ENCODE results near the gene MS4A8. TPM values are rescaled to one million over a fixed set of nuclear protein-coding genes. Genes with fewer than 3 reads are reported as not detected.

Gene MS4A8
- total and polyA plus RNA-seq, 2 of the 4 experiments (the other 2 are of a cell fraction): not detected

- Histone ChIP-seq H3K14ac (replicated peaks; ENCODE audit: low read depth, low read length) (no peak overlapping the region), H2AK9ac (replicated peaks; ENCODE audit: low read depth, low read length, poor library complexity) (no peak overlapping the region), H2AK5ac (ENCODE audit: low read depth, low read length) (no peak overlapping the region), H3K79me1 (ENCODE audit: low read depth in 1 of 2, low read length in 2 of 2) (no peaks in the 10 kb centered on the region), H3K4me3 (ENCODE audit: insufficient read depth, low read depth, low read length) (no peak overlapping the region), H3K23ac (ENCODE audit: low read depth, low read length) (no peak overlapping the region), H4K20me1 (ENCODE audit: insufficient read depth, low read length) (no peaks in the 10 kb centered on the region), H3K36me3 (ENCODE audit: control insufficient read depth, insufficient read depth, low read length) (no peaks in the 10 kb centered on the region), H3K9me3 (ENCODE audit: control insufficient read depth, insufficient read depth, low read length) (no peaks in the 10 kb centered on the region), H2BK120ac (ENCODE audit: low read depth, low read length) (no peak overlapping the region), H4K5ac (ENCODE audit: low read depth, low read length) (no peak overlapping the region), H3K18ac (ENCODE audit: low read depth, low read length) (no peak overlapping the region), H3K27me3 (ENCODE audit: control insufficient read depth, insufficient read depth, low read length) (peaks cover 12% of the 10 kb centered on the region), H4K91ac (ENCODE audit: insufficient read depth, low read depth, low read length) (no peak overlapping the region), H3K56ac (ENCODE audit: extremely low read depth, insufficient read depth, low read length) (no peak overlapping the region), H2AFZ (replicated peaks; ENCODE audit: low read length, poor library complexity) (no peak overlapping the region), H3K9me1 (ENCODE audit: insufficient read depth, low read length) (no peaks in the 10 kb centered on the region), H4K8ac (ENCODE audit: low read depth in 2 of 2, low read length in 2 of 2) (no peak overlapping the region), H3K27ac (ENCODE audit: insufficient read depth, low read length) (no peak overlapping the region), H3K4ac (ENCODE audit: low read depth, low read length) (no peak overlapping the region), H2BK20ac (ENCODE audit: low read depth, low read length) (no peak overlapping the region), H3K9ac (ENCODE audit: low read depth, low read length) (no peak overlapping the region), H2BK5ac (ENCODE audit: low read depth, low read length, poor library complexity, severe bottlenecking) (no peak overlapping the region), H2BK15ac (ENCODE audit: low read depth, low read length) (no peak overlapping the region), H3K4me2 (ENCODE audit: low read depth, low read length) (no peak overlapping the region), H3K4me1 (ENCODE audit: control insufficient read depth, insufficient read depth, low read length) (no peaks in the 10 kb centered on the region)
- in situ Hi-C loops (cut with MboI; ENCODE audit: low sequenced_read_pairs) (no loop called here), dilution Hi-C loops (cut with HindIII; ENCODE audit: low sequenced_read_pairs, unreplicated experiment) (no loop called here), intact Hi-C loops (cut with micrococcal nuclease) (no loop called here)
- no peak for TF ChIP-seq USF2 (IDR thresholded peaks at IDR 0.05; ENCODE audit: low read depth, low read length)
- no peak for TF ChIP-seq ELK1 (IDR thresholded peaks at IDR 0.05; ENCODE audit: borderline replicate concordance, low read depth, low read length)
- no peak for TF ChIP-seq RFX5 (IDR thresholded peaks at IDR 0.05; ENCODE audit: low read depth, low read length)
- no peak for TF ChIP-seq RAD21 (IDR thresholded peaks at IDR 0.05; ENCODE audit: low read length)
- TF ChIP-seq MAZ (IDR thresholded peaks at IDR 0.05; ENCODE audit: borderline replicate concordance, low read depth, low read length): no peak
- no peak for TF ChIP-seq POLR2A (IDR thresholded peaks at IDR 0.05; ENCODE audit: low read depth, low read length)
- no peak for TF ChIP-seq MXI1 (IDR thresholded peaks at IDR 0.05; ENCODE audit: borderline replicate concordance, low read depth, low read length)
- no peak for TF ChIP-seq RCOR1 (IDR thresholded peaks at IDR 0.05; ENCODE audit: insufficient replicate concordance, low read length)
- no peak for TF ChIP-seq BHLHE40 (IDR thresholded peaks at IDR 0.05; ENCODE audit: low read depth, low read length)
- no peak for TF ChIP-seq CTCF (conservative IDR thresholded peaks at IDR 0.05; ENCODE audit: low read depth, low read length)
- no peak for TF ChIP-seq FOS (IDR thresholded peaks at IDR 0.05; ENCODE audit: low read depth, low read length)
- no peak for TF ChIP-seq CHD1 (IDR thresholded peaks at IDR 0.05; ENCODE audit: low read depth, low read length)
- no peak for TF ChIP-seq SMC3 (IDR thresholded peaks at IDR 0.05; ENCODE audit: low read depth, low read length)
- TF ChIP-seq MAFK (IDR thresholded peaks at IDR 0.05; ENCODE audit: low read depth, low read length): no peak
- ChIA-PET POLR2A (ENCODE audit: unreplicated experiment) (no interaction called here), CTCF (interaction anchor here (1.5 kb wide), 1 partner anchor 11 kb away, joined by 4 read pairs; no protein-coding TSS in a partner anchor)
- ATAC-seq (ENCODE audit: low read depth): no peak
- no peak for DNase-seq
- no TSS peak for BruUV-seq (replicated peaks)
- no CpG with 5 or more reads among the region's 1 CpG for WGBS, 2 experiments (ENCODE audit: extremely low coverage in 2 of 2, insufficient read length in 1 of 2)
Observed at GRCh38 chr11:60764879-60765278, 65.5 kb downstream of the MS4A8 start.

Measured in IMR-90 (cell line).